Measurements from ENCODE around the gene DNAH11.

- no peak for TF ChIP-seq RFX5 (IDR thresholded peaks at IDR 0.05; ENCODE audit: borderline replicate concordance, low read depth, low read length)
- no peak for TF ChIP-seq CTCF (IDR thresholded peaks at IDR 0.05; ENCODE audit: control extremely low read depth in 1 of 3, insufficient read depth in 1 of 3, low read depth in 1 of 3, low read length in 3 of 3)
- no peak for TF ChIP-seq CEBPB (IDR thresholded peaks at IDR 0.05; ENCODE audit: low read depth, low read length)
- no peak for TF ChIP-seq POLR2A (IDR thresholded peaks at IDR 0.05; ENCODE audit: control extremely low read depth in 1 of 2, low read depth in 2 of 2, low read length in 2 of 2)
- TF ChIP-seq JUN (IDR thresholded peaks at IDR 0.05; ENCODE audit: low read depth, low read length): no peak
- no peak for TF ChIP-seq EZH2 (IDR thresholded peaks at IDR 0.05; ENCODE audit: low read depth, low read length, severe bottlenecking)
- no peak for TF ChIP-seq SIX5 (IDR thresholded peaks at IDR 0.05; ENCODE audit: low read depth, low read length)
These were observed 398.8 kb downstream of the DNAH11 start for GRCh38 chr7:21941611-21942141.
